ENCODE data around the gene GPR143. TPM values are rescaled to one million over a fixed set of nuclear protein-coding genes. Genes with fewer than 3 reads are reported as not detected.

Gene GPR143
- polyA plus RNA-seq, 1 donor (not counting 4 experiments of a cell fraction or from before 2014, with no cell fraction given) = 0.33 TPM

GRCh38 chrX:9775930-9776329 is 10.3 kb upstream of the GPR143 start:
- Histone ChIP-seq H3K9me1 (ENCODE audit: control insufficient read depth, extremely low read depth, insufficient read depth, low read length) (no peaks in the 10 kb centered on the region), H3K27me3 (ENCODE audit: control insufficient read depth, extremely low read depth, insufficient read depth, low read length) (no peaks in the 10 kb centered on the region), H3K4me3 (ENCODE audit: control insufficient read depth in 2 of 3, extremely low read depth in 1 of 3, insufficient read depth in 2 of 3, low read depth in 1 of 3, low read length in 3 of 3) (no peak overlapping the region), H3K4me1 (ENCODE audit: control insufficient read depth, extremely low read depth, insufficient read depth, low read length) (no peaks in the 10 kb centered on the region), H4K20me1 (ENCODE audit: control insufficient read depth, extremely low read depth, insufficient read depth, low read length) (no peaks in the 10 kb centered on the region), H2AFZ (ENCODE audit: control insufficient read depth, low read length) (no peak overlapping the region), H3K9ac (ENCODE audit: control insufficient read depth, extremely low read depth, insufficient read depth, low read length) (no peak overlapping the region), H3K27ac (ENCODE audit: control insufficient read depth, insufficient read depth, low read length) (no peak overlapping the region), H3K4me2 (ENCODE audit: control insufficient read depth, extremely low read depth, insufficient read depth, low read depth, low read length) (no peak overlapping the region), H3K36me3 (ENCODE audit: control insufficient read depth in 2 of 2, extremely low read depth in 1 of 2, insufficient read depth in 2 of 2, low read length in 2 of 2) (no peaks in the 10 kb centered on the region), H3K79me2 (ENCODE audit: control insufficient read depth, insufficient read depth, low read length) (no peaks in the 10 kb centered on the region), H3K9me3 (ENCODE audit: control insufficient read depth, low read depth, low read length) (no peaks in the 10 kb centered on the region)
- FAIRE-seq (no peak), DNase-seq (ENCODE audit: low read depth, low spot score) (no peak)
- TF ChIP-seq EZH2 (IDR thresholded peaks at IDR 0.05; ENCODE audit: low read length) (no peak), CTCF (optimal IDR thresholded peaks at IDR 0.05 in 1 of 3, IDR thresholded peaks at IDR 0.05 in 1 of 3, conservative IDR thresholded peaks at IDR 0.05 in 1 of 3; ENCODE audit: extremely low read depth in 1 of 3, insufficient read depth in 2 of 3, low read length in 3 of 3) (no peak)
- dilution Hi-C loops (cut with MboI; ENCODE audit: extremely low pct_ligation_motif_present, low sequenced_read_pairs) = no loop called here

- Histone ChIP-seq H3K27ac (ENCODE audit: control insufficient read depth, insufficient read depth, low read length) (no peak overlapping the region), H3K4me2 (ENCODE audit: control insufficient read depth, extremely low read depth, insufficient read depth, low read depth, low read length) (no peak overlapping the region), H3K27me3 (ENCODE audit: control insufficient read depth, extremely low read depth, insufficient read depth, low read length) (no peaks in the 10 kb centered on the region), H3K79me2 (ENCODE audit: control insufficient read depth, insufficient read depth, low read length) (no peaks in the 10 kb centered on the region), H3K36me3 (ENCODE audit: control insufficient read depth in 2 of 2, extremely low read depth in 1 of 2, insufficient read depth in 2 of 2, low read length in 2 of 2) (no peaks in the 10 kb centered on the region), H3K9me1 (ENCODE audit: control insufficient read depth, extremely low read depth, insufficient read depth, low read length) (no peaks in the 10 kb centered on the region), H4K20me1 (ENCODE audit: control insufficient read depth, extremely low read depth, insufficient read depth, low read length) (no peaks in the 10 kb centered on the region), H2AFZ (ENCODE audit: control insufficient read depth, low read length) (no peak overlapping the region), H3K9me3 (ENCODE audit: control insufficient read depth, low read depth, low read length) (no peaks in the 10 kb centered on the region), H3K9ac (ENCODE audit: control insufficient read depth, extremely low read depth, insufficient read depth, low read length) (no peak overlapping the region), H3K4me1 (ENCODE audit: control insufficient read depth, extremely low read depth, insufficient read depth, low read length) (peaks cover 4% of the 10 kb centered on the region), H3K4me3 (ENCODE audit: control insufficient read depth in 2 of 3, extremely low read depth in 1 of 3, insufficient read depth in 2 of 3, low read depth in 1 of 3, low read length in 3 of 3) (no peak overlapping the region)
- FAIRE-seq = no peak
- no peak for TF ChIP-seq EZH2 (IDR thresholded peaks at IDR 0.05; ENCODE audit: low read length)
- no peak for TF ChIP-seq CTCF (optimal IDR thresholded peaks at IDR 0.05 in 1 of 3, IDR thresholded peaks at IDR 0.05 in 1 of 3, conservative IDR thresholded peaks at IDR 0.05 in 1 of 3; ENCODE audit: extremely low read depth in 1 of 3, insufficient read depth in 2 of 3, low read length in 3 of 3)
- dilution Hi-C loops (cut with MboI; ENCODE audit: extremely low pct_ligation_motif_present, low sequenced_read_pairs) = no loop called here
- DNase-seq (ENCODE audit: low read depth, low spot score) = no peak
Observed at GRCh38 chrX:9772943-9773342, 7.3 kb upstream of the GPR143 start.
